Measurements from ENCODE around the gene WWC2.

Gene WWC2

GRCh38 chr4:183335369-183335940 is 236.4 kb downstream of the WWC2 start:
- no peaks in the 10 kb centered on the region for H3K4me1 ChIP-seq (ENCODE audit: insufficient read depth, low read length)
- H3K9ac ChIP-seq (ENCODE audit: low read depth, low read length) = no peak overlapping the region
- H3K9me3 ChIP-seq (ENCODE audit: control insufficient read depth, insufficient read depth, low read length) = no peaks in the 10 kb centered on the region
- H3K36me3 ChIP-seq (ENCODE audit: insufficient read depth, low read length) = no peaks in the 10 kb centered on the region

- Histone ChIP-seq H3K36me3 (ENCODE audit: insufficient read depth, low read length) (no peaks in the 10 kb centered on the region), H3K4me1 (ENCODE audit: insufficient read depth, low read length) (no peaks in the 10 kb centered on the region), H3K9me3 (ENCODE audit: control insufficient read depth, insufficient read depth, low read length) (no peaks in the 10 kb centered on the region), H3K9ac (ENCODE audit: low read depth, low read length) (no peak overlapping the region)
Observed at GRCh38 chr4:183337349-183337748, 238.3 kb downstream of the WWC2 start.

- H3K36me3 ChIP-seq (ENCODE audit: insufficient read depth, low read length) = no peaks in the 10 kb centered on the region
- H3K9ac ChIP-seq (ENCODE audit: low read depth, low read length) = no peak overlapping the region
- H3K9me3 ChIP-seq (ENCODE audit: control insufficient read depth, insufficient read depth, low read length) = no peaks in the 10 kb centered on the region
- no peaks in the 10 kb centered on the region for H3K4me1 ChIP-seq (ENCODE audit: insufficient read depth, low read length)
Observed at GRCh38 chr4:183337833-183338232, 238.8 kb downstream of the WWC2 start.

DNA sequence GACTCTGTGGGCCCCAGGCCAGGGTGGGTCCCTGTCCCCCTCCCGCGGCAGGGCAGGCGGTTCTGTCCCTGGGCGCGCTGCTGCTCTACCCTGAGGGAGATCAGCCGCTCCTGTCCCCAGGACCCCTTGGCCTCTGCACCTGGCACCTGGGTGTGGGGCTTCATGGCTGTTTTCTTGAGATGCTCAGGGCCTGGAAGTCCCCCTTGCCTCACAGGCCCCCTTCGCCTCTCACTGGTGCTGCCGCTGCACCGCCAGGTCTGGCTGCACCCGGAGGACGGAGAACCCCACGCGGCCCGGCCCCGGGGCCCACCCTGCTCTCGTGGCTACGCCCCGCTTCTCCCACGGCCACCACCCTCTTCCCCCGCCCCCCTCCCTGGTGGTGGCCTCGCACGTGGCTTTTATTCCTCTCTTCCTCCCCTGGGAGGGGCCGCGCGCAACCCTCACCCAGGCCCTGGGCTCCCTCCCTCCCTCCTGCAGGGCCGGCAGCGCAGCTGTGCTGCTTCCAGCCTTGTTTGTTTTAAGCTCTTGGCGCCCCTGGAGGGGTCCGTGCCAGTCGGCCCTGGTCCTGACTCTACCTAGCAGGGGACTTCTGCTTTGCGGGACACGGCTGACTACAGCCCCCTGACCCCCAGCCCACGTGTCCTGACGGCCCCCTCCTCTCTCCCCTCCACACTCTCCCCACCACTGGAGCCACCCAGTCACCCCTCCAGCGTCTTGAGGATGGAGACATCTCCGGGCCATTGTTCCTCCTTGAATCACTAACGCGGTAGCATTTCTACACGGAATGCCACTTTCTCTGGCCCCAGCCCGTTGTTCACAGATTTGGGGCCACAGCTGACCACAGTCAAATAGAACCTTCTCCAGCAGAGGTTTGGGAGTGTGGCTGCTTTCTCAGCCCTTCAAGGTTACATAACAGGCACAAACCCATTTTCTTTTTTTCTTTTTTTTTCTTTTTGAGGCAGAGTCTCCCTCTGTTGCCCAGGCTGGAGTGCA is 243.8 kb downstream of the WWC2 start:
- H3K9me3 ChIP-seq (ENCODE audit: control insufficient read depth, insufficient read depth, low read length) = no peaks in the 10 kb centered on the region
- no peak overlapping the region; the same call in 1 of the 2 replicates for H3K9ac ChIP-seq (ENCODE audit: low read depth, low read length)
- no peaks in the 10 kb centered on the region for H3K36me3 ChIP-seq (ENCODE audit: insufficient read depth, low read length)
- no peaks in the 10 kb centered on the region for H3K4me1 ChIP-seq (ENCODE audit: insufficient read depth, low read length)

DNA sequence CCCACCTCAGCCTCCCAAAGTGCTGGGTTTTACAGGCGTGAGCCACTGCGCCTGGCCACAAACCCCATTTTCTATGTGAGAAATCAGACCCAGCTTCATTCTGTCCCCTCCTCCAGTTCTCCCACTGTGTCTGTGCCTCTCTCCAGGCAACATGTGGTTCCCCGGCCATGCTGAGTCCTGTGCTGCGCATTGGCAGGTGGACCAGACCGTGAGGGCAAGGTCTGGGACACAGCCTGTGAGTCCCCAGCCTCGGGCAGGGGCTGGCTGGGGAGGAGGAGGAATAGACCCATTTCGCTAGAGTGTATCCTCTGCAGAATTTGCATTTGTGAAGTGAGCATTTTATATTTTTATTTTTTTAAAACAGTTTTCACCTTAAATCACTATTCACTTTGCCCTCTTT is 244.7 kb downstream of the WWC2 start:
- Histone ChIP-seq H3K36me3 (ENCODE audit: insufficient read depth, low read length) (no peaks in the 10 kb centered on the region), H3K9me3 (ENCODE audit: control insufficient read depth, insufficient read depth, low read length) (no peaks in the 10 kb centered on the region), H3K4me1 (ENCODE audit: insufficient read depth, low read length) (no peaks in the 10 kb centered on the region), H3K9ac (ENCODE audit: low read depth, low read length) (no peak overlapping the region)

DNA sequence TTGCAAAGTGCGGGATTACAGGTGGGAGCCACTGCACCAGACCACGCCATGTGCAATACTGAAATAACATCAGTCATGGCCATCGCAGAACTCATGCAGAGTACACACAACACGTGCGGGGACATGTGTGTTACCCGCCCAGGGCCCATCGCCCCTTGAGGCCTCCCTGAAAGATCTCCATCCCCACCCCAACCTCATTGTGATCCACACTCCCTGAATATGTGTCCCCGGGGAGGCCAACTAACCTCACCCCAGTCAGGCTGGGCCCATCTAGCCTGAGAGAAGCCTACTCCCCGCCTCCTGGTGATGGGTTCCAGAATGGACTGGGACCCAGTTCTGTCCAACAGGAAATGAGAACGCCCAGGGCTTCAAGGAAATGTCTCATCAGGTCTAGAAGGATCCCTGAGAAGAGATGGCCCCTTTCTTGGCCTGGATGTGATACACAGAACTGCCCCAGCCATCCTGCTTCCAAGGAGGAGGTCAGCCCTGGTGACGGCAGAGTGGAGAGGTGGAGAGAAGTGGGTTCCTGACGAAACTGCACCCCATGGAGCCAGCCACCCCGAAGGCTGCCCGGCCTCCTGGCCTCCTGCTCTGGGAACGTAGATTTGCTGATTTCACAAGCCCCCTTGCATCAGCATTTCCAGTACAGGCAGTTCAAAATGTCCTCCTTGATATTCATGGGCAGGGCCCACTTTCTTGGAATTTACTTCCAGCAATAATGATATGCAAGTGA is 245.6 kb downstream of the WWC2 start:
- H3K4me1 ChIP-seq (ENCODE audit: insufficient read depth, low read length) = no peaks in the 10 kb centered on the region
- H3K36me3 ChIP-seq (ENCODE audit: insufficient read depth, low read length) = no peaks in the 10 kb centered on the region
- no peaks in the 10 kb centered on the region for H3K9me3 ChIP-seq (ENCODE audit: control insufficient read depth, insufficient read depth, low read length)
- H3K9ac ChIP-seq (ENCODE audit: low read depth, low read length) = no peak overlapping the region

- Histone ChIP-seq H3K9me3 (ENCODE audit: control insufficient read depth, insufficient read depth, low read length) (no peaks in the 10 kb centered on the region), H3K36me3 (ENCODE audit: insufficient read depth, low read length) (no peaks in the 10 kb centered on the region), H3K4me1 (ENCODE audit: insufficient read depth, low read length) (no peaks in the 10 kb centered on the region), H3K9ac (ENCODE audit: low read depth, low read length) (no peak overlapping the region)
Observed at GRCh38 chr4:183345261-183345660, 246.2 kb downstream of the WWC2 start.

- no peaks in the 10 kb centered on the region for H3K4me1 ChIP-seq (ENCODE audit: insufficient read depth, low read length)
- H3K9me3 ChIP-seq (ENCODE audit: control insufficient read depth, insufficient read depth, low read length) = no peaks in the 10 kb centered on the region
- H3K9ac ChIP-seq (ENCODE audit: low read depth, low read length) = no peak overlapping the region
- H3K36me3 ChIP-seq (ENCODE audit: insufficient read depth, low read length) = no peaks in the 10 kb centered on the region
Observed at GRCh38 chr4:183347146-183347545, 248.1 kb downstream of the WWC2 start.

DNA sequence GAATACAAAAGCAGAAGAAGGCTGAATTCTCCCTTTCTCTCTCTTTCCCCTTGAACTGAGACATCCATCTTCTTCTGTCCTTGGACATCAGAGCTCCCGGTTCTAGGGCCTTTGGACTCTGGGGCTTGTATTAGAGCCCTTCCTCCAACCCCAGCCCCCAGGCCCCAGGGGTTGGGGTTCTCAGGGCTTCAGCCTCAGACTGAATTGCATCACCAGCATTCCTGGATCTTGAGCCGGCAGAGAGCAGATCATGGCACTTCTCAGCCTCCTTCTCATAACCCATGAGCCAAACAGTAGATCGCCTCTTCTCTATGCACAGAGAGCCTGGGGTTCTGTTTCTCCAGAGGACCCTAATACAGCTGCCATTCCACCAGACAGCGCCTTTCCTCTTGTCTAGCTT is 248.5 kb downstream of the WWC2 start:
- H3K9ac ChIP-seq (ENCODE audit: low read depth, low read length) = no peak overlapping the region
- no peaks in the 10 kb centered on the region for H3K9me3 ChIP-seq (ENCODE audit: control insufficient read depth, insufficient read depth, low read length)
- no peaks in the 10 kb centered on the region for H3K36me3 ChIP-seq (ENCODE audit: insufficient read depth, low read length)
- H3K4me1 ChIP-seq (ENCODE audit: insufficient read depth, low read length) = no peaks in the 10 kb centered on the region

- Histone ChIP-seq H3K9me3 (ENCODE audit: control insufficient read depth, insufficient read depth, low read length) (no peaks in the 10 kb centered on the region), H3K36me3 (ENCODE audit: insufficient read depth, low read length) (no peaks in the 10 kb centered on the region), H3K4me1 (ENCODE audit: insufficient read depth, low read length) (no peaks in the 10 kb centered on the region), H3K9ac (ENCODE audit: low read depth, low read length) (no peak overlapping the region)
Observed at GRCh38 chr4:183348136-183348535, 249.1 kb downstream of the WWC2 start.

- no peaks in the 10 kb centered on the region for H3K36me3 ChIP-seq (ENCODE audit: insufficient read depth, low read length)
- H3K9ac ChIP-seq (ENCODE audit: low read depth, low read length) = no peak overlapping the region
- H3K4me1 ChIP-seq (ENCODE audit: insufficient read depth, low read length) = no peaks in the 10 kb centered on the region
- H3K9me3 ChIP-seq (ENCODE audit: control insufficient read depth, insufficient read depth, low read length) = no peaks in the 10 kb centered on the region
Observed at GRCh38 chr4:183348706-183349659, 249.9 kb downstream of the WWC2 start.

DNA sequence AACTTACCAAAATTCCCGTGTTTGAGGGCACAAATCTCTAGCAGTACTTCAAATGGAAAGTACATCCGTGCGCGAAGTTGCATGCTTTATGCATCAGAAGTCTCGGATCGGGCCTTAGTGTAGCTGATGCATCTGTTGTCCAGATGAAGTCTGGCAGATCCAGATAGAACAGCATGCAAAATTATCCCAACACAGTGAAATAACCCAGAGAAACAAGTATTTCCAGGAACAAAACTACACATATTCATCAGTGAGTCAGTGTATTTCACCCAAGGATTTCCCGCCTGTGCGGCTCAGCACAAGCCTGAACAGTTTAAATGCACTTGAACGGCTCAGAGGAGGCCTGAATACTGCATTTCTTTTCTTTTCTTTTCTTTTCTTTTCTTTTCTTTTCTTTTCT is 250.6 kb downstream of the WWC2 start:
- H3K36me3 ChIP-seq (ENCODE audit: insufficient read depth, low read length) = no peaks in the 10 kb centered on the region
- no peaks in the 10 kb centered on the region for H3K9me3 ChIP-seq (ENCODE audit: control insufficient read depth, insufficient read depth, low read length)
- no peak overlapping the region for H3K9ac ChIP-seq (ENCODE audit: low read depth, low read length)
- H3K4me1 ChIP-seq (ENCODE audit: insufficient read depth, low read length) = no peaks in the 10 kb centered on the region

DNA sequence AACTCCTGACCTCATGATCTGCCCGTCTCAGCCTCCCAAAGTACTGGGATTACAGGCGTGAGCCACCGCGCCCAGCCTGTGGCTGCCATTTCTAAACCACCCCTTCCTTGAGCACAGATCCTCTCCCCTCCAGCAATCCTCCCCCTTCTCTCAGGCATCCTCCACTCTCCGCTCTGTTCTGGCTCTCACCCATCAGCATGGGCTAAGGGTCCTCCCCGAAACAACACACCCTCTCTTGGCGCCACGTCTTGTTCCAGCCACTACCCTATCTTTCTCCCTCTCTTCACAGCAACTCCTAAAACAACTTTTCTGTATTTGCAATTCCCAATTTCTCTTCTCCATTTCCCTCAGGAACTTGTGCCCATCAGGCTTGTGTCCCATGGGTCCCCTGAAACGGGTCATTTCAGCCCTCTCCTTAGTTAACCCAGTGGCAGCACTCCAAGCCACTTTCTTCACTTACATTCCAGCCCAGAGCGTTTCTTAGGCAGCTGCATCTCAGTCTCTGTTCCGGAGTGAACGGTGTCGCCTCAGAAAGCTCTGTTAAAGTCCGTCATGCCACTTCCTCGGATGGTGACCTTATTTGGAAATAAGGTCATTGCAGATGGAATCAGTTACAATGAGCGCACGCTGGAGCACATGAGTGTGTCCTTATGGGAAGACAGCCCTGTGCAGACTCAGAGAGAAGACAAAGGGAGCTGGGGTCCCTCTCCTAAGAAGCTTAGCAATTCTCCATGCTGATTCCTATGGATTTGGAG is 251.4 kb downstream of the WWC2 start:
- no peak overlapping the region for H3K9ac ChIP-seq (ENCODE audit: low read depth, low read length)

More for the DNA sequence above, 251.4 kb downstream of the WWC2 start:
- no peaks in the 10 kb centered on the region for H3K4me1 ChIP-seq (ENCODE audit: insufficient read depth, low read length)
- no peaks in the 10 kb centered on the region for H3K9me3 ChIP-seq (ENCODE audit: control insufficient read depth, insufficient read depth, low read length)
- no peaks in the 10 kb centered on the region for H3K36me3 ChIP-seq (ENCODE audit: insufficient read depth, low read length)
